HEK293T (cell line): Measurements from ENCODE around the gene ZBTB20.

Experiments used
- FOXK2 ChIP-seq: fragments of 450-650 bp; IDR thresholded peaks from 2 replicates; pipeline ENCODE4 v1.6.1; 2016; ENCODE audit warnings: mild to moderate bottlenecking
- HDGF ChIP-seq: fragments of 450-650 bp; IDR thresholded peaks from 2 replicates; pipeline ENCODE4 v1.6.1; 2017; ENCODE audit warnings: antibody characterized with exemption, borderline replicate concordance
- LEF1 ChIP-seq: fragments of 450-650 bp; IDR thresholded peaks from 2 replicates; pipeline ENCODE4 v1.6.1; 2017; ENCODE audit warnings: mild to moderate bottlenecking, borderline replicate concordance
- NFRKB ChIP-seq: fragments of 450-650 bp; IDR thresholded peaks from 2 replicates; pipeline ENCODE4 v1.6.1; 2016; ENCODE audit warnings: mild to moderate bottlenecking, moderate library complexity
- SP1 ChIP-seq: fragments of 450-650 bp; IDR thresholded peaks from 2 replicates; pipeline ENCODE4 v1.6.1; 2017
- ZNF384 ChIP-seq: fragments of 450-650 bp; IDR thresholded peaks from 2 replicates; pipeline ENCODE4 v1.6.1; 2016

DNA sequence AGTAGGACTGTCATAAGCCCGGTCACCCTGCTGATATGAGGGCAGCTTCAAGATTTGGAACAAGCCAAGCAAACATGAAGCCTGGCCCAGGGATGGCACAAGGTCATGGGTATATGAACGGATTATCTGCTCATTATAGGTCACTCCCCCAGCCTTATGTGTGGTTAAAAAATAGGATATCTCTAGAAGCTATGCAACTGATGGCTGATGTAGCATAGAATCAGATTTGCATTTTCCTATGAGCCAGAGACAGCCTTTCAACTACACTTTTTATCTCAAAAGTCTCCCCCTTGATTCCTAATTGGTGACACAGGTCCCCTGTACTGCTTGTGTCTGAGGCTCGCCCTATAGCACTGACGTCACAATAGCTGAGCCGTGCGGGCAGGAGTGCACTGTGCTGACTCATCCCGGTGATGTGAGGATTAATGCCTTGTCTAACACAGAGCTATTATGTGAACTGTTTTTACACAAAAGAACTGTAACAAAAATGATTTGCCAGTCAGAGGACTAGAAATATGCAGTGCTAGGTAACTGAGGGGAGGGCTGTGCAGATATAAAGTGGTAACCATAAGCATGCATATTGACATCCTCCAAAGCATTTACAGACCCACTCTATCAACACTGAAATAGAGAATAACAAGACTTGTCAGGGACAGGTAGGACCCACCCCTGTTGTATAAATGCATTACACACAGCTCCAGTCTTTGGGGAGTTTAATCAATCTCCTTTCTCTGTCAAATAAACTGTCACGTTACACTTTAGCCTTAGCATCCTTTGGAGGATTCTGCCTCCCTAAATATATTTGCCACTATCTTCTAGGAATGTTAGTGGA is 648.3 kb downstream of the ZBTB20 start:
- TF ChIP-seq FOXK2 (no peak), SP1 (no peak), ZNF384 (no peak), NFRKB (no peak), LEF1 (no peak), HDGF (no peak)
